HEK293 (cell line): ENCODE results near the gene THOC1.

Source experiments
- CTCF ChIA-PET: fragments of 350-600 bp; formaldehyde crosslinking; extraction: SDS; loops from one replicate; lab custom pipeline; 2021; ENCODE audit warnings: antibody characterized with exemption; lab: Yijun Ruan, JAX
- POLR2A ChIA-PET: fragments of 300-600 bp; formaldehyde crosslinking; extraction: SDS; loops from one replicate; lab custom pipeline; 2020; ENCODE audit warnings: antibody characterized with exemption, inconsistent platforms; lab: Yijun Ruan, JAX
- H3K27ac ChIP-seq: fragments of 200-500 bp; sonication (Bioruptor generic); 2 replicates; pipeline ENCODE4 v1.5.1; 2014; ENCODE audit warnings: low read depth, low read length, control low read depth, inconsistent platforms; ENCODE audit errors: extremely low read depth
- H3K36me3 ChIP-seq, 2 experiments: fragments of 200-500 bp in 1 of 2; sonication (Bioruptor generic) in 1 of 2; 1 replicate in 1 of 2; 2 replicates in 1 of 2; pipeline ENCODE4 v1.5.1; 2014 to 2017; ENCODE audit warnings: inconsistent platforms in 2 of 2, low read length in 2 of 2; ENCODE audit not compliant: control insufficient read depth in 2 of 2, insufficient read depth in 1 of 2
- H3K4me1 ChIP-seq: fragments of 200-500 bp; sonication (Bioruptor generic); 2 replicates; pipeline ENCODE4 v1.5.1; 2014; ENCODE audit warnings: mild to moderate bottlenecking, low read length, inconsistent platforms; ENCODE audit not compliant: control insufficient read depth, insufficient read depth
- H3K4me3 ChIP-seq: 2 replicates; pipeline ENCODE4 v1.5.1; 2011; ENCODE audit warnings: low read depth, mild to moderate bottlenecking, control low read depth, low read length, moderate library complexity
- H3K9me3 ChIP-seq: fragments of 200-500 bp; sonication (Bioruptor generic); 2 replicates; pipeline ENCODE4 v1.5.1; 2014; ENCODE audit warnings: low read depth, low read length, inconsistent platforms; ENCODE audit not compliant: control insufficient read depth, insufficient read depth
- ATF2 ChIP-seq: fragments of 450-650 bp; formaldehyde crosslinking; IDR thresholded peaks from 2 replicates; pipeline ENCODE4 v1.5.1; 2016; ENCODE audit warnings: missing biosample characterization, missing genetic modification characterization, low read depth
- BCL11B ChIP-seq: fragments of 450-650 bp; formaldehyde crosslinking; IDR thresholded peaks from 2 replicates; pipeline ENCODE4 v1.5.1; 2016; ENCODE audit warnings: low read depth, missing biosample characterization, missing genetic modification characterization
- ELK4 ChIP-seq: IDR thresholded peaks from 2 replicates; pipeline ENCODE4 v1.6.1; 2011; ENCODE audit warnings: mild to moderate bottlenecking, low read depth, low read length, borderline replicate concordance
- KLF7 ChIP-seq: fragments of 450-650 bp; formaldehyde crosslinking; IDR thresholded peaks from 2 replicates; pipeline ENCODE4 v1.5.1; 2016; ENCODE audit warnings: missing biosample characterization, missing genetic modification characterization, borderline replicate concordance
- PRDM2 ChIP-seq: fragments of 450-650 bp; formaldehyde crosslinking; IDR thresholded peaks from 2 replicates; pipeline ENCODE4 v1.5.1; 2016; ENCODE audit warnings: missing biosample characterization, missing genetic modification characterization, borderline replicate concordance
- SCRT1 ChIP-seq: fragments of 450-650 bp; formaldehyde crosslinking; IDR thresholded peaks from 2 replicates; pipeline ENCODE4 v1.5.1; 2016; ENCODE audit warnings: missing biosample characterization, missing genetic modification characterization, borderline replicate concordance
- ZBTB26 ChIP-seq: fragments of 450-650 bp; formaldehyde crosslinking; optimal IDR thresholded peaks from 2 replicates; pipeline ENCODE3; 2016; ENCODE audit warnings: missing biosample characterization, mild to moderate bottlenecking, missing genetic modification characterization
- ZBTB7A ChIP-seq: fragments of 450-650 bp; formaldehyde crosslinking; IDR thresholded peaks from 2 replicates; pipeline ENCODE4 v1.5.1; 2016; ENCODE audit warnings: low read depth, missing biosample characterization, missing genetic modification characterization
- ZFP69B ChIP-seq: fragments of 450-650 bp; formaldehyde crosslinking; IDR thresholded peaks from 2 replicates; pipeline ENCODE4 v1.5.1; 2016; ENCODE audit warnings: missing biosample characterization, missing genetic modification characterization
- ZNF140 ChIP-seq: fragments of 450-650 bp; formaldehyde crosslinking; IDR thresholded peaks from 2 replicates; pipeline ENCODE4 v1.5.1; 2016; ENCODE audit warnings: missing biosample characterization, missing genetic modification characterization
- ZNF24 ChIP-seq: fragments of 450-650 bp; formaldehyde crosslinking; IDR thresholded peaks from 2 replicates; pipeline ENCODE4 v1.5.1; 2016; ENCODE audit warnings: missing biosample characterization, missing genetic modification characterization
- ZNF324 ChIP-seq: fragments of 450-650 bp; formaldehyde crosslinking; IDR thresholded peaks from 2 replicates; pipeline ENCODE4 v1.5.1; 2016; ENCODE audit warnings: missing biosample characterization, missing genetic modification characterization
- ZNF37A ChIP-seq: fragments of 450-650 bp; IDR thresholded peaks from 2 replicates; pipeline ENCODE4 v1.5.1; 2018; ENCODE audit warnings: missing biosample characterization, missing genetic modification characterization
- ZNF416 ChIP-seq: fragments of 450-650 bp; formaldehyde crosslinking; IDR thresholded peaks from 2 replicates; pipeline ENCODE4 v1.5.1; 2016; ENCODE audit warnings: missing biosample characterization, missing genetic modification characterization
- ZNF48 ChIP-seq: fragments of 450-650 bp; formaldehyde crosslinking; IDR thresholded peaks from 2 replicates; pipeline ENCODE4 v1.5.1; 2016; ENCODE audit warnings: missing biosample characterization, missing genetic modification characterization
- ZNF571 ChIP-seq: fragments of 450-650 bp; formaldehyde crosslinking; IDR thresholded peaks from 2 replicates; pipeline ENCODE4 v1.5.0; 2017; ENCODE audit warnings: missing biosample characterization, missing genetic modification characterization
- ZNF623 ChIP-seq: fragments of 450-650 bp; formaldehyde crosslinking; IDR thresholded peaks from 2 replicates; pipeline ENCODE4 v1.5.1; 2016; ENCODE audit warnings: missing biosample characterization, missing genetic modification characterization
- ZNF677 ChIP-seq: fragments of 450-650 bp; IDR thresholded peaks from 2 replicates; pipeline ENCODE4 v1.5.0; 2018; ENCODE audit warnings: missing biosample characterization, mild to moderate bottlenecking, missing genetic modification characterization, moderate library complexity
- ZNF843 ChIP-seq: fragments of 450-650 bp; formaldehyde crosslinking; IDR thresholded peaks from 2 replicates; pipeline ENCODE4 v1.5.1; 2016; ENCODE audit warnings: missing biosample characterization, missing genetic modification characterization
- ZXDB ChIP-seq: fragments of 450-650 bp; formaldehyde crosslinking; IDR thresholded peaks from 2 replicates; pipeline ENCODE4 v1.5.1; 2016; ENCODE audit warnings: missing biosample characterization, missing genetic modification characterization
- TF ChIP-seq, protein P1 (sequence below): fragments of 450-650 bp; formaldehyde crosslinking; IDR thresholded peaks from 2 replicates; pipeline ENCODE4 v1.5.1; 2016; ENCODE audit warnings: missing biosample characterization, missing genetic modification characterization
- TF ChIP-seq, protein P2 (sequence below): fragments of 450-650 bp; formaldehyde crosslinking; IDR thresholded peaks from 2 replicates; pipeline ENCODE4 v1.5.1; 2017; ENCODE audit warnings: missing biosample characterization, missing genetic modification characterization

THOC1 gene

DNA sequence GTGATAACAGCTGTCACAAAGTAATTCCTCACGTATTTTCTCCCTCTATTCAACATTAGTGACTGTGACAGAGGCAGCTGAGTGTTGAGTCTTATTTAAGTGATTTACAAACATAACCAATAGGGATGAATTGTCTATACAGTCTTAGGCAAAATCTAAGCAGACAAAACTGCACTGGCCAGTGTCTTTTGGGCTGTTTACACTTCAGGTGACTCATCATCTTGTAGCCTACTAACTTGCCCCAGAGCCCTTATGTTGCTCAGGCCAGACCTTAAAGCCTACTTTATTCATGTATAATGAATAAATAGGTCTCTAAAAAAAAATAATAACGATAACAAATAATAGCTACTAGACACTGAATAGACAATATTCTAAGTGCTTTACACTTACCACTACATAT, 17.2 kb downstream of the THOC1 start:
- ChIA-PET CTCF (interaction anchor here (1.4 kb wide), 1 partner anchor 11 kb away, joined by 4 read pairs; no protein-coding TSS in a partner anchor), POLR2A (interaction anchor here (1.1 kb wide), 1 partner anchor 17 kb away, joined by 3 read pairs; the partner anchor contains the start of gene THOC1)
- no peak for TF ChIP-seq ZNF140 (tag by site-specific recombination)
- TF ChIP-seq KLF7 (tag by site-specific recombination) = no peak
- TF ChIP-seq ZNF37A (tag by site-specific recombination) = no peak
- no peak for TF ChIP-seq ZNF571 (tag by site-specific recombination)
- no peak for TF ChIP-seq SCRT1
- no peak for TF ChIP-seq ZNF324 (tag by site-specific recombination)
- TF ChIP-seq, protein P1, sequence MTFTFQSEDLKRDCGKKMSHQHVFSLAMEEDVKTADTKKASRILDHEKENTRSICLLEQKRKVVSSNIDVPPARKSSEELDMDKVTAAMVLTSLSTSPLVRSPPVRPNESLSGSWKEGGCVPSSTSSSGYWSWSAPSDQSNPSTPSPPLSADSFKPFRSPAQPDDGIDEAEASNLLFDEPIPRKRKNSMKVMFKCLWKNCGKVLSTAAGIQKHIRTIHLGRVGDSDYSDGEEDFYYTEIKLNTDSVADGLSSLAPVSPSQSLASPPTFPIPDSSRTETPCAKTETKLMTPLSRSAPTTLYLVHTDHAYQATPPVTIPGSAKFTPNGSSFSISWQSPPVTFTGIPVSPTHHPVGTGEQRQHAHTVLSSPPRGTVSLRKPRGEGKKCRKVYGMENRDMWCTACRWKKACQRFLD (tag by site-specific recombination) = no peak
- no peak for TF ChIP-seq ZBTB7A (tag by site-specific recombination)
- TF ChIP-seq, protein P2, sequence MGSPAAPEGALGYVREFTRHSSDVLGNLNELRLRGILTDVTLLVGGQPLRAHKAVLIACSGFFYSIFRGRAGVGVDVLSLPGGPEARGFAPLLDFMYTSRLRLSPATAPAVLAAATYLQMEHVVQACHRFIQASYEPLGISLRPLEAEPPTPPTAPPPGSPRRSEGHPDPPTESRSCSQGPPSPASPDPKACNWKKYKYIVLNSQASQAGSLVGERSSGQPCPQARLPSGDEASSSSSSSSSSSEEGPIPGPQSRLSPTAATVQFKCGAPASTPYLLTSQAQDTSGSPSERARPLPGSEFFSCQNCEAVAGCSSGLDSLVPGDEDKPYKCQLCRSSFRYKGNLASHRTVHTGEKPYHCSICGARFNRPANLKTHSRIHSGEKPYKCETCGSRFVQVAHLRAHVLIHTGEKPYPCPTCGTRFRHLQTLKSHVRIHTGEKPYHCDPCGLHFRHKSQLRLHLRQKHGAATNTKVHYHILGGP (tag by site-specific recombination) = no peak
- TF ChIP-seq BCL11B (tag by site-specific recombination) = no peak
- TF ChIP-seq ZNF48 (tag by site-specific recombination) = no peak
- TF ChIP-seq ZNF623 (tag by site-specific recombination) = no peak
- TF ChIP-seq ZNF416 (tag by site-specific recombination) = no peak
- no peak for TF ChIP-seq ZFP69B (tag by site-specific recombination)
- TF ChIP-seq ZNF843 (tag by site-specific recombination) = no peak
- TF ChIP-seq ELK4 = no peak
- H3K4me1 ChIP-seq = no peaks in the 10 kb centered on the region
- no peak overlapping the region for H3K4me3 ChIP-seq
- no peak overlapping the region for H3K27ac ChIP-seq
- no peaks in the 10 kb centered on the region for H3K9me3 ChIP-seq
- H3K36me3 ChIP-seq = peaks cover 79 to 90% of the 10 kb centered on the region in 2 experiments

GRCh38 chr18:248053-248452, 19.8 kb downstream of the THOC1 start:
- POLR2A ChIA-PET = no interaction called here
- no peaks in the 10 kb centered on the region for H3K9me3 ChIP-seq
- CTCF ChIA-PET = no interaction called here
- H3K27ac ChIP-seq = no peak overlapping the region
- H3K4me1 ChIP-seq = no peaks in the 10 kb centered on the region
- no peak overlapping the region for H3K4me3 ChIP-seq
- peaks cover 73 to 84% of the 10 kb centered on the region in 2 experiments for H3K36me3 ChIP-seq
- TF ChIP-seq ATF2 (tag by site-specific recombination) = no peak
- TF ChIP-seq ZNF677 (tag by site-specific recombination) = no peak
- TF ChIP-seq, protein P2 (tag by site-specific recombination) = no peak
- no peak for TF ChIP-seq PRDM2
- no peak for TF ChIP-seq ZXDB (tag by site-specific recombination)
- TF ChIP-seq KLF7 (tag by site-specific recombination) = no peak
- no peak for TF ChIP-seq ZNF24 (tag by site-specific recombination)
- TF ChIP-seq ZBTB26 (tag by site-specific recombination) = no peak
